BLaER1 (cell line): ENCODE data around the gene CYSRT1.

ENCODE experiments used
- H3K27ac ChIP-seq: shearing (Covaris generic); formaldehyde crosslinking; 2 replicates; pipeline ENCODE4 v1.8.1; 2022
- H3K27me3 ChIP-seq: shearing (Covaris generic); formaldehyde crosslinking; 2 replicates; pipeline ENCODE4 v1.8.1; 2022
- H3K36me3 ChIP-seq: shearing (Covaris generic); formaldehyde crosslinking; 2 replicates; pipeline ENCODE4 v1.8.1; 2022
- H3K4me1 ChIP-seq: shearing (Covaris generic); formaldehyde crosslinking; 2 replicates; pipeline ENCODE4 v1.8.1; 2022
- H3K4me2 ChIP-seq: shearing (Covaris generic); formaldehyde crosslinking; 2 replicates; pipeline ENCODE4 v1.8.1; 2022
- H3K4me3 ChIP-seq: shearing (Covaris generic); formaldehyde crosslinking; 2 replicates; pipeline ENCODE4 v1.8.1; 2022
- H3K9ac ChIP-seq: shearing (Covaris generic); formaldehyde crosslinking; 2 replicates; pipeline ENCODE4 v1.8.1; 2022
- H3K9me3 ChIP-seq: shearing (Covaris generic); formaldehyde crosslinking; 2 replicates; pipeline ENCODE4 v1.8.1; 2022
- H4K20me1 ChIP-seq: shearing (Covaris generic); formaldehyde crosslinking; 2 replicates; pipeline ENCODE4 v1.8.1; 2022
- Cebpa-rat ChIP-seq: shearing (Covaris generic); IDR thresholded peaks from 2 replicates; pipeline ENCODE4 v1.8.1; 2022

The CYSRT1 gene

GRCh38 chr9:137217276-137218211 lies 7.4 kb upstream of the CYSRT1 start:
- peak overlapping the region; percentile 65 for H3K9ac ChIP-seq
- TF ChIP-seq Cebpa-rat = no peak
- H4K20me1 ChIP-seq = peaks cover 8% of the 10 kb centered on the region; the same call in 1 of the 2 replicates
- H3K36me3 ChIP-seq = peaks cover 68% of the 10 kb centered on the region
- no peaks in the 10 kb centered on the region for H3K9me3 ChIP-seq
- peak overlapping the region; percentile 63 for H3K27ac ChIP-seq
- H3K4me3 ChIP-seq = peak overlapping the region; percentile 19; the same call in 1 of the 2 replicates
- no peaks in the 10 kb centered on the region for H3K27me3 ChIP-seq
- peak overlapping the region; percentile 64 for H3K4me2 ChIP-seq
- peaks cover 28% of the 10 kb centered on the region for H3K4me1 ChIP-seq

- Histone ChIP-seq H3K27me3 (no peaks in the 10 kb centered on the region), H3K4me2 (peak overlapping the region; percentile 64; the same call in 1 of the 2 replicates), H4K20me1 (peaks cover 8% of the 10 kb centered on the region; the same call in 1 of the 2 replicates), H3K9me3 (no peaks in the 10 kb centered on the region), H3K4me1 (peaks cover 33% of the 10 kb centered on the region), H3K36me3 (peaks cover 63% of the 10 kb centered on the region), H3K27ac (0 out of 2 replicates have a peak overlapping the region, but pooled peaks have one; percentile 63), H3K9ac (no peak overlapping the region), H3K4me3 (no peak overlapping the region)
- TF ChIP-seq Cebpa-rat = no peak
Measured at GRCh38 chr9:137218212-137218753, 6.7 kb upstream of the CYSRT1 start.

GRCh38 chr9:137218754-137219271 lies 6.2 kb upstream of the CYSRT1 start:
- Histone ChIP-seq H3K27ac (no peak overlapping the region), H3K9me3 (no peaks in the 10 kb centered on the region), H4K20me1 (peaks cover 8% of the 10 kb centered on the region; the same call in 1 of the 2 replicates), H3K36me3 (peaks cover 58% of the 10 kb centered on the region), H3K4me1 (peaks cover 35% of the 10 kb centered on the region), H3K27me3 (no peaks in the 10 kb centered on the region), H3K4me2 (no peak overlapping the region), H3K9ac (no peak overlapping the region), H3K4me3 (no peak overlapping the region)
- no peak for TF ChIP-seq Cebpa-rat

- TF ChIP-seq Cebpa-rat = no peak
- peaks cover 47% of the 10 kb centered on the region for H3K36me3 ChIP-seq
Measured at GRCh38 chr9:137219757-137220316, 5.1 kb upstream of the CYSRT1 start.

GRCh38 chr9:137220317-137221094 lies 4.5 kb upstream of the CYSRT1 start:
- Histone ChIP-seq H3K9me3 (no peaks in the 10 kb centered on the region), H3K9ac (no peak overlapping the region), H4K20me1 (peaks cover 8% of the 10 kb centered on the region; the same call in 1 of the 2 replicates), H3K27ac (no peak overlapping the region), H3K4me3 (no peak overlapping the region), H3K4me2 (no peak overlapping the region), H3K4me1 (peaks cover 52% of the 10 kb centered on the region), H3K36me3 (peaks cover 41% of the 10 kb centered on the region), H3K27me3 (no peaks in the 10 kb centered on the region)
- TF ChIP-seq Cebpa-rat = no peak

More at GRCh38 chr9:137219757-137220316, 5.1 kb upstream of the CYSRT1 start:
- Histone ChIP-seq H4K20me1 (peaks cover 8% of the 10 kb centered on the region; the same call in 1 of the 2 replicates), H3K4me3 (no peak overlapping the region), H3K9ac (0 out of 2 replicates have a peak overlapping the region, but pooled peaks have one; percentile 34), H3K27ac (no peak overlapping the region), H3K4me2 (no peak overlapping the region), H3K4me1 (peaks cover 45% of the 10 kb centered on the region), H3K27me3 (no peaks in the 10 kb centered on the region), H3K9me3 (no peaks in the 10 kb centered on the region)

- Histone ChIP-seq H3K4me2 (peak overlapping the region; percentile 100), H3K27me3 (no peaks in the 10 kb centered on the region), H3K4me1 (peaks cover 56% of the 10 kb centered on the region), H3K9me3 (no peaks in the 10 kb centered on the region), H3K4me3 (peak overlapping the region; percentile 84), H3K9ac (no peak overlapping the region), H3K27ac (no peak overlapping the region), H4K20me1 (peaks cover 8% of the 10 kb centered on the region; the same call in 1 of the 2 replicates), H3K36me3 (peaks cover 35% of the 10 kb centered on the region)
- no peak for TF ChIP-seq Cebpa-rat
Measured at GRCh38 chr9:137221095-137221505, 3.9 kb upstream of the CYSRT1 start.

GRCh38 chr9:137221506-137222111 lies 3.4 kb upstream of the CYSRT1 start:
- H3K4me3 ChIP-seq = peak overlapping the region; percentile 84
- peak overlapping the region; percentile 100 for H3K4me2 ChIP-seq
- peak overlapping the region; percentile 85 for H3K27ac ChIP-seq
- peaks cover 30% of the 10 kb centered on the region for H3K36me3 ChIP-seq
- H3K27me3 ChIP-seq = no peaks in the 10 kb centered on the region
- peaks cover 8% of the 10 kb centered on the region; the same call in 1 of the 2 replicates for H4K20me1 ChIP-seq
- peak overlapping the region; percentile 83 for H3K9ac ChIP-seq
- TF ChIP-seq Cebpa-rat = no peak
- H3K4me1 ChIP-seq = peaks cover 51% of the 10 kb centered on the region
- H3K9me3 ChIP-seq = no peaks in the 10 kb centered on the region

- Histone ChIP-seq H3K9ac (peak within 1 kb of the TSS; percentile 83), H3K4me1 (peaks cover 48% of the 10 kb centered on the region), H3K36me3 (peaks cover 28% of the 10 kb centered on the region), H3K4me2 (peak within 1 kb of the TSS; percentile 100), H3K27ac (peak within 1 kb of the TSS; percentile 85), H3K4me3 (peak within 1 kb of the TSS; percentile 84), H3K27me3 (no peaks in the 10 kb centered on the region), H3K9me3 (no peaks in the 10 kb centered on the region), H4K20me1 (peaks cover 8% of the 10 kb centered on the region; the same call in 1 of the 2 replicates)
- TF ChIP-seq Cebpa-rat = no peak
Measured at GRCh38 chr9:137222190-137223077, 2.5 kb upstream of the CYSRT1 start, which contains the start of gene RNF208. RNF208 (minus strand) TSS chr9:137222240; CDS start chr9:137221212, 1,028 bp downstream.
